GM12872 (cell line): ENCODE measurements around the gene FBXO47.

ENCODE experiments used
- CTCF ChIP-seq: IDR thresholded peaks from 3 replicates; pipeline ENCODE4 v1.5.1; 2011; ENCODE audit warnings: low read depth, mild to moderate bottlenecking, low read length, moderate library complexity; ENCODE audit not compliant: insufficient read depth

The FBXO47 gene

GRCh38 chr17:38970804-38971203 lies 3.6 kb upstream of the FBXO47 start:
- 0 out of 3 replicates have a peak, but pooled peaks have one; percentile 9 for TF ChIP-seq CTCF

GRCh38 chr17:38970128-38970527 lies 2.9 kb upstream of the FBXO47 start:
- no peak for TF ChIP-seq CTCF

GRCh38 chr17:38969281-38969680 lies 2.1 kb upstream of the FBXO47 start:
- no peak for TF ChIP-seq CTCF

GRCh38 chr17:38961413-38961812 lies 5.8 kb downstream of the FBXO47 start:
- no peak for TF ChIP-seq CTCF

- no peak for TF ChIP-seq CTCF
Observed at GRCh38 chr17:38960402-38960801, 6.8 kb downstream of the FBXO47 start.

GRCh38 chr17:38959508-38959907 lies 7.7 kb downstream of the FBXO47 start:
- TF ChIP-seq CTCF: no peak

GRCh38 chr17:38958756-38959155 lies 8.4 kb downstream of the FBXO47 start:
- no peak for TF ChIP-seq CTCF

- no peak for TF ChIP-seq CTCF
Observed at GRCh38 chr17:38958326-38958725, 8.9 kb downstream of the FBXO47 start.
